Measurements from ENCODE around the gene FNBP1L. TPM values are rescaled to one million over a fixed set of nuclear protein-coding genes. Genes with fewer than 3 reads are reported as not detected.

The FNBP1L gene
- total and polyA plus RNA-seq, 9 of the 15 experiments (the other 6 are each of a cell fraction or from before 2014, with no cell fraction given), result 1.4 to 6.9 (median 5.9) TPM

DNA sequence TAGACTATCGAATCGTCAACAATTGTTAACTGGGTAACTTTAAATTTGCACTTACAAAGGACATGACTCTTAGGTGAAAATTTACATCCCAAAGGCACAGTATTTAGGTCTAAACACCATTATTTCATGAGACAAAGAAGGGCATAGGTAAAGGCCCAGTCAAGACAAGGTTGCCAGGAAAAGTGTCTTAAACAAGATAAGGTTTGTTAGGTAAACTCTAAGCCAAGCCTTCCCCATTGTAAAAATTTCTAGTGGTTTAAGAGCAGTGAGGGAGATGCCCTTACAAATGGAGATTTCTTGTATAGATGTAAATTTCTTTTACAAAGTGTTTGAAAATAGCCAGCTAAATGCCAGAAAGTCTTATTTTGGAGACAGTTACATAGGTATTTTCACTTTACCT, 36.9 kb upstream of the FNBP1L start:
- no peak overlapping the region for H3K4me3 ChIP-seq
- DNase-seq (ENCODE audit: extremely low read depth in 1 of 4, low spot score in 3 of 4) (no peak), FAIRE-seq (no peak), ATAC-seq (no peak)
- intact Hi-C loops (cut with micrococcal nuclease), result no loop called here
- no peaks in the 10 kb centered on the region for H3K36me3 ChIP-seq (ENCODE audit: control insufficient read depth, insufficient read depth, low read length)
- H3K9me1 ChIP-seq (ENCODE audit: control insufficient read depth, insufficient read depth, low read length), result no peaks in the 10 kb centered on the region
- no peak overlapping the region for H2AFZ ChIP-seq (ENCODE audit: low read depth, low read length)
- H4K20me1 ChIP-seq (replicated peaks; ENCODE audit: control insufficient read depth, insufficient read depth, low read length), result no peaks in the 10 kb centered on the region
- BruUV-seq (replicated peaks), result no TSS peak
- H3K27me3 ChIP-seq (ENCODE audit: control insufficient read depth in 2 of 2, insufficient read depth in 2 of 2, low read length in 2 of 2), result no peaks in the 10 kb centered on the region; a peak in 1 of 5 replicates
- in situ Hi-C loops (cut with MboI), result no loop called here
- no peaks in the 10 kb centered on the region; the same call in 1 of the 2 replicates for H3K9me3 ChIP-seq (replicated peaks; ENCODE audit: control insufficient read depth, insufficient read depth, low read depth, low read length)
- no peak overlapping the region for H3K27ac ChIP-seq (ENCODE audit: extremely low read depth, low read depth, low read length)
- no peaks in the 10 kb centered on the region for H3K79me2 ChIP-seq (ENCODE audit: control insufficient read depth, insufficient read depth, low read length)
- WGBS (ENCODE audit: insufficient coverage, low coverage, missing lambda C conversion rate), result 5% methylated on average over 2 of the region's 2 CpGs
- no peaks in the 10 kb centered on the region for H3K4me1 ChIP-seq (replicated peaks in 1 of 2; ENCODE audit: control insufficient read depth in 2 of 2, insufficient read depth in 2 of 2, low read length in 2 of 2)
- no peak for TF ChIP-seq CTBP1 (IDR thresholded peaks at IDR 0.05; ENCODE audit: borderline replicate concordance)
- no peak for TF ChIP-seq ZNF707 (CRISPR knock-in tag; conservative IDR thresholded peaks at IDR 0.05)
- TF ChIP-seq RHOXF2B (CRISPR knock-in tag; conservative IDR thresholded peaks at IDR 0.05), result no peak
- H3K9ac ChIP-seq (ENCODE audit: insufficient read depth in 1 of 2, low read depth in 2 of 2, low read length in 2 of 2), result no peak overlapping the region
- ChIA-PET POLR2A (no interaction called here), CTCF (ENCODE audit: low intra/inter-chr PET ratio) (no interaction called here)
- no peak overlapping the region for H3K4me2 ChIP-seq (ENCODE audit: insufficient read depth, low read length)

DNA sequence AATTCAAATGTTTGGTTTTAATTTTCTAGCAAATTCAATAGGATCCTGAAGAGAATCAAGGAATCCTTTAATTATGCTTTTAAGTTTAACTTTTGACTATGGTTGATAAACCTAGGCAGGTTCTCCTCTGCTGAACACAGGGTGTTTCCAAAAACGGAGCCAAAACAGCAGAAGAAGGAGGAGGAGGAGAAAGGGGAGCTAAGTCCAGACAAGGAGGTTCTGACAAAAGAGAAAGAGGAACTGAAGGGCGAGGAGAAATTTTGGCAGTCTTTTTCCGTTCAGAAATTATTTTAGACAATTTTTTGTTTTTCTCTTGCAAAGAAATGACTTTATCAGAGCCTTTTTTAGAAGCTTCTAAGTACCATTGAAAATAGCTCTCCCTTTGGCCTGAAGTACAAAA, 33.2 kb upstream of the FNBP1L start:
- 0% methylated on average over 3 of the region's 3 CpGs for WGBS (ENCODE audit: insufficient coverage, low coverage, missing lambda C conversion rate)

More for the DNA sequence above, 33.2 kb upstream of the FNBP1L start:
- Histone ChIP-seq H2AFZ (ENCODE audit: low read depth, low read length) (no peak overlapping the region), H3K79me2 (ENCODE audit: control insufficient read depth, insufficient read depth, low read length) (no peaks in the 10 kb centered on the region), H3K27ac (ENCODE audit: extremely low read depth, low read depth, low read length) (no peak overlapping the region), H4K20me1 (replicated peaks; ENCODE audit: control insufficient read depth, insufficient read depth, low read length) (no peaks in the 10 kb centered on the region), H3K4me1 (replicated peaks in 1 of 2; ENCODE audit: control insufficient read depth in 2 of 2, insufficient read depth in 2 of 2, low read length in 2 of 2) (no peaks in the 10 kb centered on the region), H3K4me3 (no peak overlapping the region), H3K9me3 (replicated peaks; ENCODE audit: control insufficient read depth, insufficient read depth, low read depth, low read length) (no peaks in the 10 kb centered on the region), H3K4me2 (ENCODE audit: insufficient read depth, low read length) (no peak overlapping the region), H3K9me1 (ENCODE audit: control insufficient read depth, insufficient read depth, low read length) (no peaks in the 10 kb centered on the region), H3K9ac (ENCODE audit: insufficient read depth in 1 of 2, low read depth in 2 of 2, low read length in 2 of 2) (no peak overlapping the region), H3K36me3 (ENCODE audit: control insufficient read depth, insufficient read depth, low read length) (no peaks in the 10 kb centered on the region), H3K27me3 (ENCODE audit: control insufficient read depth in 2 of 2, insufficient read depth in 2 of 2, low read length in 2 of 2) (no peaks in the 10 kb centered on the region; a peak in 2 of 5 replicates)
- BruUV-seq (replicated peaks), result no TSS peak
- ChIA-PET CTCF (ENCODE audit: low intra/inter-chr PET ratio) (no interaction called here), POLR2A (no interaction called here)
- ATAC-seq (no peak), FAIRE-seq (no peak), DNase-seq (ENCODE audit: extremely low read depth in 1 of 4, low spot score in 3 of 4) (no peak)
- in situ Hi-C loops (cut with MboI), result no loop called here
- TF ChIP-seq HMBOX1 (IDR thresholded peaks at IDR 0.05) (no peak), SPI1 (IDR thresholded peaks at IDR 0.05; ENCODE audit: borderline replicate concordance, low read depth, low read length) (peak; percentile 75; the same call in 1 of the 2 replicates)
- intact Hi-C loops (cut with micrococcal nuclease), result no loop called here
